ENCODE data around the gene SLC4A2.

The SLC4A2 gene

DNA sequence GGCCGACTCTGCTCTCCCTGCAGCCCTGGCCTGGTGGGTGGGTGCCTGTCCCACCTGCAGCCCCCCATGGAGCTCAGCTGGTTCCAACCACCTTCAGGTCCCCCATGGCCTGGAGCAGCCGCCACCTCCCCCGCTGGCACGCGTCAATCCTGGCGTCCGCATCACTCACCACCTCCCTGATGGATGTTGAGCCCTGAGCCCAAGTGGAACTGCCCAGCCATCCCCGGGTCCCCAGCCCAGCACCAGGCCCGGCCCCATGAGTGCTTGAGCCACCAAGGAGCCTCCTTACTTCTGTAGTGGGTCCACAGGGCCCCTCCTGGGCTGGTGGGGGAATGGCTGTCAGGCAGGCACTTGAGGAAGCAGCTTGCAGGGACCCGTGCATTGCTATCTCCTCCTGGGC is 41.5 kb downstream of the SLC4A2 start:
- no peak for DNase-seq (ENCODE audit: low spot score)
- no peak overlapping the region for H3K27ac ChIP-seq (replicated peaks; ENCODE audit: low read length)
- H3K4ac ChIP-seq (ENCODE audit: low read length): no peak overlapping the region
- no peak overlapping the region for H2AFZ ChIP-seq (ENCODE audit: low read length)
- no CpG with 5 or more reads among the region's 10 CpGs for WGBS, 2 donors (ENCODE audit: extremely low coverage in 2 of 2, insufficient read length in 2 of 2, insufficient replicate concordance in 1 of 2)
- H3K9ac ChIP-seq (ENCODE audit: low read depth, low read length, poor library complexity): no peak overlapping the region
- H3K4me3 ChIP-seq (ENCODE audit: low read length in 2 of 2): no peak overlapping the region
- H2BK5ac ChIP-seq (ENCODE audit: low read length): peak overlapping the region; percentile 53
- no peaks in the 10 kb centered on the region for H3K27me3 ChIP-seq (ENCODE audit: control insufficient read depth in 3 of 3, insufficient read depth in 3 of 3, low read depth in 1 of 3, low read length in 3 of 3)
- H2BK15ac ChIP-seq (ENCODE audit: low read length): no peak overlapping the region
- no peak overlapping the region for H2BK12ac ChIP-seq (ENCODE audit: low read length)
- H3K4me2 ChIP-seq (ENCODE audit: insufficient read depth, low read length, poor library complexity, severe bottlenecking): no peak overlapping the region
- no peak overlapping the region for H4K91ac ChIP-seq (ENCODE audit: low read depth, low read length, poor library complexity)
- H2AK5ac ChIP-seq (ENCODE audit: low read depth, low read length): no peak overlapping the region
- peaks cover 4 to 10% of the 10 kb centered on the region in 2 donors for H3K4me1 ChIP-seq (ENCODE audit: control insufficient read depth in 2 of 2, insufficient read depth in 1 of 2, low read depth in 1 of 2, low read length in 2 of 2)
- no peak overlapping the region for H3K23ac ChIP-seq (ENCODE audit: low read depth, low read length, poor library complexity)
- H4K8ac ChIP-seq (ENCODE audit: low read depth, low read length): no peak overlapping the region
- peaks cover 7 to 34% of the 10 kb centered on the region in 2 donors for H3K36me3 ChIP-seq (replicated peaks in 1 of 2; ENCODE audit: control insufficient read depth in 2 of 2, insufficient read depth in 2 of 2, low read length in 2 of 2)
- H3K79me1 ChIP-seq (ENCODE audit: low read depth, low read length): peaks cover 18% of the 10 kb centered on the region
- H3K14ac ChIP-seq (ENCODE audit: low read length): peak overlapping the region; percentile 38
- H3K18ac ChIP-seq (ENCODE audit: low read length): no peak overlapping the region
- H2BK120ac ChIP-seq (ENCODE audit: low read depth, low read length): no peak overlapping the region
- no peaks in the 10 kb centered on the region for H3K9me3 ChIP-seq (replicated peaks in 1 of 2; ENCODE audit: control insufficient read depth in 2 of 2, insufficient read depth in 1 of 2, low read depth in 1 of 2, low read length in 2 of 2)

DNA sequence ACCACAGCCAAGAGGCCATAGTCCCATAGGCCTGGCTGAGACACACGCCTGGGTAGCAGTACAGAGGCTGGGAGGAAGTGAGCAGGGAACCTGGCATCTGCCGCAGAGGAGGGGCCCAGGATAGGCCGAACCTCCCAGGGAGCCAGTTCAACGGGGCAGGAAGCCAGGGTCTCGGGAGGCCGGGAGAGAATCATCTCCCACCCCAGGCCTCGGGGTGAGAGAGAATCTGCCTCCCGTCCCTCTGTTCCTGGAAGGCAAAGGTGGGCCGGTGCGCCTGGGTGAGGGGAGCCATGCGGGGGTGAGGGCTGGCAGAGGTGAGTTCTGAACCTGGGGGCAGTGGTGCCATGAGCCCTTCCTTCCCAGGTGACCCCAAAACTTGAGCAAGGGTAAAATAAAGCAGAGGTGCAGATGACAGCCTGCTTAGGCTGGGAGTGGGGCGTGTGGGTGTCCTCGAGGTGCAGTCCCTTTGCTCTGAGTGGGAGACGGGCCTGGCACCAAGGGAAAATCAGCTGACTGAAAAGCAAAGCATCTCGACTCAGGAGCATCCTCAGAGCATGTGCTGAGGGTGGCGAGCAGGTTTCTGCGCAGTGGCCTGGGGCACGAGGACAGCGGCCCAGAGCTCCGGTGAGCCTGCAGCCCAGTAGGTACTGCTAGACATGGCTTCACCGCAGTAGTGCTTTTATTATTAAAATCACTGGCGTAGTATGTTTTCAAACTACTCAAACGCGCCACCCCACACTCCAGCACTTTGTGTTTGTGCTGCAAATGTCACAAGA is 42.4 kb downstream of the SLC4A2 start:
- WGBS, 2 donors (ENCODE audit: extremely low coverage in 2 of 2, insufficient read length in 2 of 2, insufficient replicate concordance in 1 of 2): no CpG with 5 or more reads among the region's 24 CpGs
- H3K18ac ChIP-seq (ENCODE audit: low read length): no peak overlapping the region
- H3K23ac ChIP-seq (ENCODE audit: low read depth, low read length, poor library complexity): peak overlapping the region; percentile 25
- H2BK15ac ChIP-seq (ENCODE audit: low read length): no peak overlapping the region
- H3K4me3 ChIP-seq (ENCODE audit: low read length in 2 of 2): no peak overlapping the region
- peaks cover 15% of the 10 kb centered on the region for H3K79me1 ChIP-seq (ENCODE audit: low read depth, low read length)
- H2BK5ac ChIP-seq (ENCODE audit: low read length): no peak overlapping the region
- no peak overlapping the region for H3K4ac ChIP-seq (ENCODE audit: low read length)
- H2AK5ac ChIP-seq (ENCODE audit: low read depth, low read length): no peak overlapping the region
- no peaks in the 10 kb centered on the region for H3K9me3 ChIP-seq (replicated peaks in 1 of 2; ENCODE audit: control insufficient read depth in 2 of 2, insufficient read depth in 1 of 2, low read depth in 1 of 2, low read length in 2 of 2)
- H3K27ac ChIP-seq (replicated peaks; ENCODE audit: low read length): no peak overlapping the region
- peak overlapping the region; percentile 44 for H3K9ac ChIP-seq (ENCODE audit: low read depth, low read length, poor library complexity)
- peaks cover 4 to 10% of the 10 kb centered on the region in 2 donors for H3K4me1 ChIP-seq (ENCODE audit: control insufficient read depth in 2 of 2, insufficient read depth in 1 of 2, low read depth in 1 of 2, low read length in 2 of 2)
- H2AFZ ChIP-seq (ENCODE audit: low read length): no peak overlapping the region
- H3K14ac ChIP-seq (ENCODE audit: low read length): no peak overlapping the region
- no peak overlapping the region for H3K4me2 ChIP-seq (ENCODE audit: insufficient read depth, low read length, poor library complexity, severe bottlenecking)
- no peaks in the 10 kb centered on the region for H3K27me3 ChIP-seq (ENCODE audit: control insufficient read depth in 3 of 3, insufficient read depth in 3 of 3, low read depth in 1 of 3, low read length in 3 of 3)
- H2BK120ac ChIP-seq (ENCODE audit: low read depth, low read length): no peak overlapping the region
- peaks cover 7 to 37% of the 10 kb centered on the region in 2 donors for H3K36me3 ChIP-seq (replicated peaks in 1 of 2; ENCODE audit: control insufficient read depth in 2 of 2, insufficient read depth in 2 of 2, low read length in 2 of 2)
- no peak overlapping the region for H2BK12ac ChIP-seq (ENCODE audit: low read length)
- H4K91ac ChIP-seq (ENCODE audit: low read depth, low read length, poor library complexity): no peak overlapping the region
- H4K8ac ChIP-seq (ENCODE audit: low read depth, low read length): no peak overlapping the region
- DNase-seq (ENCODE audit: low spot score): no peak

DNA sequence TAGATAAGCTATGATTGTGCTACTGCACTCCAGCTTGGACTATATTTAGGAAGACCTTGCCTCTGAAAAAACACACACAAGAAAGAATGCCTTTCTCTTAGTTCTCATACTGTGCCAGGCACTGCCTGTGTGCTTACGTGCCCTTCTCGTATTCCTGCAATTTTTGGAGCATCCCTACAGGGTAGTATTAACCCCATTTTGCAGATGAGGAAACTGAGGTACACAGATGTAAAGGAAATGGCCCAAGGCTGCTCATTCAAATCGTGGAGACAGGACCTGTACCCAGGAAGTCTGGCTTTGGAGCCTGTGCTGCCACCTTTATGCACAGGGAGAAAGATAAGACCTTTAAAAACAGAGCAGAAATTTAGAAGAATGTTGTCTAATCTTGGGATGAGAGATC is 43.6 kb downstream of the SLC4A2 start:
- Histone ChIP-seq H2BK12ac (ENCODE audit: low read length) (no peak overlapping the region), H3K23ac (ENCODE audit: low read depth, low read length, poor library complexity) (no peak overlapping the region), H3K9me3 (replicated peaks in 1 of 2; ENCODE audit: control insufficient read depth in 2 of 2, insufficient read depth in 1 of 2, low read depth in 1 of 2, low read length in 2 of 2) (no peaks in the 10 kb centered on the region), H3K27me3 (ENCODE audit: control insufficient read depth in 3 of 3, insufficient read depth in 3 of 3, low read depth in 1 of 3, low read length in 3 of 3) (no peaks in the 10 kb centered on the region), H3K27ac (replicated peaks; ENCODE audit: low read length) (no peak overlapping the region), H3K14ac (ENCODE audit: low read length) (no peak overlapping the region), H3K36me3 (replicated peaks in 1 of 2; ENCODE audit: control insufficient read depth in 2 of 2, insufficient read depth in 2 of 2, low read length in 2 of 2) (peaks cover 5 to 31% of the 10 kb centered on the region in 2 donors), H3K79me1 (ENCODE audit: low read depth, low read length) (peaks cover 18% of the 10 kb centered on the region), H2AK5ac (ENCODE audit: low read depth, low read length) (no peak overlapping the region), H2BK15ac (ENCODE audit: low read length) (no peak overlapping the region), H3K18ac (ENCODE audit: low read length) (no peak overlapping the region), H4K8ac (ENCODE audit: low read depth, low read length) (no peak overlapping the region), H2AFZ (ENCODE audit: low read length) (no peak overlapping the region), H4K91ac (ENCODE audit: low read depth, low read length, poor library complexity) (no peak overlapping the region), H3K9ac (ENCODE audit: low read depth, low read length, poor library complexity) (no peak overlapping the region), H2BK5ac (ENCODE audit: low read length) (no peak overlapping the region), H3K4me2 (ENCODE audit: insufficient read depth, low read length, poor library complexity, severe bottlenecking) (no peak overlapping the region), H3K4me1 (ENCODE audit: control insufficient read depth in 2 of 2, insufficient read depth in 1 of 2, low read depth in 1 of 2, low read length in 2 of 2) (peaks cover 4 to 10% of the 10 kb centered on the region in 2 donors), H3K4me3 (ENCODE audit: low read length in 2 of 2) (no peak overlapping the region), H2BK120ac (ENCODE audit: low read depth, low read length) (no peak overlapping the region), H3K4ac (ENCODE audit: low read length) (no peak overlapping the region)
- WGBS, 2 donors (ENCODE audit: extremely low coverage in 2 of 2, insufficient read length in 2 of 2, insufficient replicate concordance in 1 of 2): no CpG with 5 or more reads among the region's 3 CpGs
- DNase-seq (ENCODE audit: low spot score): no peak

DNA sequence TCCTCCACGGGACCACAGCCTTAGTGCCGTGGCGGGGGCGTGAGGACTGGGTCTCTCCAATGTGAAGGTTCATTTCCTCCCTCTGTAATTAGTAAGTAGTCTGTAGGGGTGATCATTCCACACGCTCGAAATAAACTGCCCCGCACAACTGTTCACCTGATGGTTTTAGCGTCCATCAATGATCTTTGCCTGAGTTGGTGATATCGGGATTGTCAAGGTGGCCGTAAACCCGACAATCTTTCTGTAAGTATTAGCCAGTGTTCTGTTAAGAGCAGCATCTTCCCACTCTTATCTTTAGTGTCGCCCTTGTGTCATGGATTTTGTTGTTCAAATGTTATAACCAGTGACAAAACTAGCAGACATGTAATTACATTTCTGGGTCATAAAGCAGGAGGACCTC is 44.6 kb downstream of the SLC4A2 start:
- no CpG with 5 or more reads among the region's 12 CpGs for WGBS, 2 donors (ENCODE audit: extremely low coverage in 2 of 2, insufficient read length in 2 of 2, insufficient replicate concordance in 1 of 2)
- no peak overlapping the region for H2BK15ac ChIP-seq (ENCODE audit: low read length)
- peaks cover 5 to 29% of the 10 kb centered on the region in 2 donors for H3K36me3 ChIP-seq (replicated peaks in 1 of 2; ENCODE audit: control insufficient read depth in 2 of 2, insufficient read depth in 2 of 2, low read length in 2 of 2)
- H2BK120ac ChIP-seq (ENCODE audit: low read depth, low read length): no peak overlapping the region
- no peak overlapping the region for H3K14ac ChIP-seq (ENCODE audit: low read length)
- no peak overlapping the region for H2AFZ ChIP-seq (ENCODE audit: low read length)
- no peak overlapping the region for H2BK5ac ChIP-seq (ENCODE audit: low read length)
- H4K91ac ChIP-seq (ENCODE audit: low read depth, low read length, poor library complexity): no peak overlapping the region
- H3K79me1 ChIP-seq (ENCODE audit: low read depth, low read length): peaks cover 18% of the 10 kb centered on the region
- H3K23ac ChIP-seq (ENCODE audit: low read depth, low read length, poor library complexity): no peak overlapping the region
- H4K8ac ChIP-seq (ENCODE audit: low read depth, low read length): no peak overlapping the region
- H3K4me1 ChIP-seq (ENCODE audit: control insufficient read depth in 2 of 2, insufficient read depth in 1 of 2, low read depth in 1 of 2, low read length in 2 of 2): peaks cover 4 to 10% of the 10 kb centered on the region in 2 donors
- no peak overlapping the region for H3K18ac ChIP-seq (ENCODE audit: low read length)
- H2AK5ac ChIP-seq (ENCODE audit: low read depth, low read length): no peak overlapping the region
- H3K4ac ChIP-seq (ENCODE audit: low read length): no peak overlapping the region
- H3K4me2 ChIP-seq (ENCODE audit: insufficient read depth, low read length, poor library complexity, severe bottlenecking): no peak overlapping the region
- H3K27ac ChIP-seq (replicated peaks; ENCODE audit: low read length): no peak overlapping the region
- no peak overlapping the region for H3K4me3 ChIP-seq (ENCODE audit: low read length in 2 of 2)
- no peaks in the 10 kb centered on the region for H3K9me3 ChIP-seq (replicated peaks in 1 of 2; ENCODE audit: control insufficient read depth in 2 of 2, insufficient read depth in 1 of 2, low read depth in 1 of 2, low read length in 2 of 2)
- H3K27me3 ChIP-seq (ENCODE audit: control insufficient read depth in 3 of 3, insufficient read depth in 3 of 3, low read depth in 1 of 3, low read length in 3 of 3): no peaks in the 10 kb centered on the region
- DNase-seq (ENCODE audit: low spot score): no peak
- no peak overlapping the region for H3K9ac ChIP-seq (ENCODE audit: low read depth, low read length, poor library complexity)
- H2BK12ac ChIP-seq (ENCODE audit: low read length): no peak overlapping the region
